Measurements from ENCODE around the gene MLLT1.
"Not testable (repeated sequence)": the region's sequence is repeated elsewhere in the genome, so short reads cannot be mapped to it uniquely, and the experiment has no call there.

Gene MLLT1

GRCh38 chr19:6279931-6280591, at the start of gene MLLT1:
Gene MLLT1 (minus strand): TSS chr19:6279975. CDS start chr19:6279784, 191 bp downstream.
- peak; percentile 100 for DNase-seq (ENCODE audit: low spot score)

GRCh38 chr19:6326815-6327214, 47.0 kb upstream of the MLLT1 start:
- DNase-seq (ENCODE audit: low spot score) = no peak

GRCh38 chr19:6325614-6326013, 45.8 kb upstream of the MLLT1 start:
- no peak for DNase-seq (ENCODE audit: low spot score)

GRCh38 chr19:6324757-6325156, 45.0 kb upstream of the MLLT1 start:
- DNase-seq (ENCODE audit: low spot score) = no peak

- no peak for DNase-seq (ENCODE audit: low spot score)
These were observed 42.5 kb upstream of the MLLT1 start for GRCh38 chr19:6322284-6322683.

GRCh38 chr19:6319376-6319775, 39.6 kb upstream of the MLLT1 start:
- no peak for DNase-seq (ENCODE audit: low spot score)

GRCh38 chr19:6318772-6319171, 39.0 kb upstream of the MLLT1 start:
- no peak for DNase-seq (ENCODE audit: low spot score)

GRCh38 chr19:6315646-6316045, 35.9 kb upstream of the MLLT1 start:
- not testable (repeated sequence) for DNase-seq (ENCODE audit: low spot score)

- DNase-seq (ENCODE audit: low spot score) = no peak
These were observed 33.7 kb upstream of the MLLT1 start for GRCh38 chr19:6313398-6313969.

GRCh38 chr19:6312018-6312417, 32.2 kb upstream of the MLLT1 start:
- no peak for DNase-seq (ENCODE audit: low spot score)

GRCh38 chr19:6298413-6298812, 18.6 kb upstream of the MLLT1 start:
- no peak for DNase-seq (ENCODE audit: low spot score)

- DNase-seq (ENCODE audit: low spot score) = no peak
These were observed 17.4 kb upstream of the MLLT1 start for GRCh38 chr19:6297202-6297601.

- DNase-seq (ENCODE audit: low spot score) = no peak
These were observed 12.2 kb upstream of the MLLT1 start for GRCh38 chr19:6292006-6292405.

- DNase-seq (ENCODE audit: low spot score) = no peak
These were observed 9.0 kb upstream of the MLLT1 start for GRCh38 chr19:6288737-6289136.

GRCh38 chr19:6287269-6287885, 7.6 kb upstream of the MLLT1 start:
- no peak for DNase-seq (ENCODE audit: low spot score)

- DNase-seq (ENCODE audit: low spot score) = no peak
These were observed 6.9 kb upstream of the MLLT1 start for GRCh38 chr19:6286676-6287075.

- not testable (repeated sequence) for DNase-seq (ENCODE audit: low spot score)
These were observed 2.6 kb upstream of the MLLT1 start for GRCh38 chr19:6282393-6282792.

GRCh38 chr19:6279620-6279930, 200 bp downstream of the MLLT1 start:
- no peak for DNase-seq (ENCODE audit: low spot score)

- peak; percentile 30 for DNase-seq (ENCODE audit: low spot score)
These were observed 795 bp downstream of the MLLT1 start for GRCh38 chr19:6278740-6279619.

- DNase-seq (ENCODE audit: low spot score) = no peak
These were observed 1.7 kb downstream of the MLLT1 start for GRCh38 chr19:6278051-6278450.

GRCh38 chr19:6276447-6276846, 3.3 kb downstream of the MLLT1 start:
- DNase-seq (ENCODE audit: low spot score) = peak; percentile 82

GRCh38 chr19:6275170-6275744, 4.5 kb downstream of the MLLT1 start:
- DNase-seq (ENCODE audit: low spot score) = no peak
